Karpas-422 (cell line): ENCODE results near the gene USP10. TPM values are rescaled to one million over a fixed set of nuclear protein-coding genes. Genes with fewer than 3 reads are reported as not detected.
A peak's percentile ranks its signal among the peaks of the same experiment; 100 is the strongest.

Experiments
- DNase-seq: peaks from one replicate; pipeline ENCODE4 v3.0.0-alpha.2; 2015
- H2AFZ ChIP-seq: fragments of 200-600 bp; sonication (generic); 2 replicates; pipeline ENCODE4 v1.6.1; 2014; ENCODE audit warnings: antibody characterized with exemption, low read length, mixed read lengths
- H3K27ac ChIP-seq: fragments of 200-600 bp; sonication (generic); 2 replicates; pipeline ENCODE4 v1.5.1; 2014; ENCODE audit warnings: mild to moderate bottlenecking, low read length, moderate library complexity
- H3K27me3 ChIP-seq: fragments of 200-600 bp; sonication (generic); 2 replicates; pipeline ENCODE4 v1.6.1; 2014; ENCODE audit warnings: low read length, mixed read lengths
- H3K36me3 ChIP-seq: fragments of 200-600 bp; sonication (generic); 2 replicates; pipeline ENCODE4 v1.6.1; 2014; ENCODE audit warnings: low read length, mixed read lengths; ENCODE audit not compliant: insufficient read depth
- H3K4me1 ChIP-seq: fragments of 200-600 bp; sonication (generic); 2 replicates; pipeline ENCODE4 v1.6.1; 2014; ENCODE audit warnings: mild to moderate bottlenecking, low read length, mixed read lengths
- H3K4me2 ChIP-seq: fragments of 200-600 bp; sonication (generic); 2 replicates; pipeline ENCODE4 v1.6.1; 2014; ENCODE audit warnings: low read length, low read depth, mild to moderate bottlenecking; ENCODE audit not compliant: poor library complexity, severe bottlenecking
- H3K4me3 ChIP-seq: fragments of 200-600 bp; sonication (generic); 2 replicates; pipeline ENCODE4 v1.5.1; 2014; ENCODE audit warnings: mild to moderate bottlenecking, antibody characterized with exemption, low read length, mixed read lengths
- H3K79me2 ChIP-seq: fragments of 200-600 bp; sonication (generic); 2 replicates; pipeline ENCODE4 v1.6.1; 2014; ENCODE audit warnings: mild to moderate bottlenecking, low read length, mixed read lengths
- H3K9ac ChIP-seq: fragments of 200-600 bp; sonication (generic); 2 replicates; pipeline ENCODE4 v1.6.0; 2014; ENCODE audit warnings: low read length
- H3K9me2 ChIP-seq: fragments of 200-600 bp; sonication (generic), shearing (Covaris generic); replicated peaks from 2 replicates; pipeline ENCODE4 v1.6.0; 2014; ENCODE audit warnings: mild to moderate bottlenecking, low read length, moderate library complexity; ENCODE audit not compliant: insufficient read depth
- H3K9me3 ChIP-seq: fragments of 300-700, 200-600 bp; sonication (generic); 2 replicates; pipeline ENCODE4 v1.6.1; 2014; ENCODE audit warnings: low read length, mixed read lengths
- H4K20me1 ChIP-seq: fragments of 200-600 bp; sonication (generic); 2 replicates; pipeline ENCODE4 v1.6.1; 2014; ENCODE audit warnings: mild to moderate bottlenecking, antibody characterized with exemption, low read length, low read depth; ENCODE audit not compliant: insufficient read depth
- total RNA-seq: library from RNA; depleted of rRNA; stranded (reverse); fragments of >200 nt; shearing (Covaris generic); gene quantifications from 2 replicates; pipeline ENCODE4 v1.2.3, GENCODE V29; 2014; ENCODE audit warnings: low replicate concordance

USP10 gene
- total RNA-seq, 1 experiment from 2014 or later: 79.9 TPM

DNA sequence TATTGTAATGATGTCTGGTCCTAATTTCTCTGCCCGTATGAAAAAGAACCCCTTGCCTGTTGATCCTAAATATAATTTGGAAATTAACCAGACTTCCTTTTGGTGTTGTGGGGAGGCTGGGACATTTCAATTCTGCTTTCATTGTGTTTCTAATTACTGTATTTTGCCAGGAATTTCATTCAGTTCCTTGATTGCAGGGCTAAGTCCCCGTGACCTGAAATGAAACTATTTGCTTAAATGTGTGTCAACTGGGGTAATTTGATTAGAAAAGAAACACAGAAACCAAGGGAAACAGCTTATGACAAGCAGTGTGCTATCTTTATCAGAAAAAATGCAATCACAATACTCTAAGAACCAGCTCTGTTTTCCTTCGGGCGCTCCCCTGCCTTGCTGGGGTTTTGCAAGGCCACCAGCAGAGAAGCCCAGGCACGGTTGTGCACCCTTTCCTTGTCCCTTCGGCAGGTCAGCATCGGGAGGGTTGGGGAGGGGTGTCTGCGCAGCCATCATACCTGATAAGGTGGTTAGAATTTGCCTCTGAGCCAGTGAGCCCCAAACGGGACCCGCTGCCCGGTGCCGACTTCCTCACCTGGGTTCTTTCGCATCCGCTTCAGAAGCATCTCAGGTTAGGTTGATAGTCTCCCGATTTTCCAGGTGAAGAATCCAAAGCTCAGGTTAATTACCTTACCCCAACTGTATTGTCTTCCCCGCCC lies 32.0 kb upstream of the USP10 start:
- Histone ChIP-seq H3K27ac (no peak overlapping the region), H3K4me1 (peaks cover 17% of the 10 kb centered on the region), H3K79me2 (no peaks in the 10 kb centered on the region), H3K4me2 (no peak overlapping the region), H3K27me3 (no peaks in the 10 kb centered on the region), H3K9ac (no peak overlapping the region), H4K20me1 (no peaks in the 10 kb centered on the region), H3K9me2 (no peaks in the 10 kb centered on the region), H2AFZ (no peak overlapping the region), H3K36me3 (no peaks in the 10 kb centered on the region), H3K9me3 (no peaks in the 10 kb centered on the region), H3K4me3 (no peak overlapping the region)
- no peak for DNase-seq

DNA sequence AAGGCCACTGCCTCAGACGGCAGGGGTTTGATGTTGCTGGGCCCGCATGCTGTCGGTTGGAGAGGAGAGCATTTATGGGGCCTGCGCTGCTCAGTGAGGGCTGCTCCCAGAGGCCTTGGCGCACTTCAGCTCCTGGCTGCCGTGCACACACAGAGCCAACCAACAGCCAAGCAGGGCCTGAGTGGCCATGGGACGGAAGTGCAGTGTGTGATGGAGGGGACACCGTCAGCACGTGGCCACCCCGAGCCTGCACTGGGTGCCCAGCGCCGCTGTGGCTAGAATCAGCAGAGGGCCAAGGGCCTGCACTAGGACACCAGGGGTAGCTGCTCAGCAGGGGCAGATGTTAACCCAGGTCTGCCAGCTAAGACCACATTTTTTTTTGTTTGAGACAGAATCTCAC lies 29.7 kb upstream of the USP10 start:
- Histone ChIP-seq H3K27me3 (no peaks in the 10 kb centered on the region), H3K27ac (no peak overlapping the region), H3K9me3 (no peaks in the 10 kb centered on the region), H3K4me1 (peaks cover 17% of the 10 kb centered on the region), H3K4me3 (no peak overlapping the region), H3K36me3 (no peaks in the 10 kb centered on the region), H2AFZ (no peak overlapping the region), H3K79me2 (no peaks in the 10 kb centered on the region), H4K20me1 (no peaks in the 10 kb centered on the region), H3K9ac (no peak overlapping the region), H3K4me2 (no peak overlapping the region), H3K9me2 (no peaks in the 10 kb centered on the region)
- no peak for DNase-seq

DNA sequence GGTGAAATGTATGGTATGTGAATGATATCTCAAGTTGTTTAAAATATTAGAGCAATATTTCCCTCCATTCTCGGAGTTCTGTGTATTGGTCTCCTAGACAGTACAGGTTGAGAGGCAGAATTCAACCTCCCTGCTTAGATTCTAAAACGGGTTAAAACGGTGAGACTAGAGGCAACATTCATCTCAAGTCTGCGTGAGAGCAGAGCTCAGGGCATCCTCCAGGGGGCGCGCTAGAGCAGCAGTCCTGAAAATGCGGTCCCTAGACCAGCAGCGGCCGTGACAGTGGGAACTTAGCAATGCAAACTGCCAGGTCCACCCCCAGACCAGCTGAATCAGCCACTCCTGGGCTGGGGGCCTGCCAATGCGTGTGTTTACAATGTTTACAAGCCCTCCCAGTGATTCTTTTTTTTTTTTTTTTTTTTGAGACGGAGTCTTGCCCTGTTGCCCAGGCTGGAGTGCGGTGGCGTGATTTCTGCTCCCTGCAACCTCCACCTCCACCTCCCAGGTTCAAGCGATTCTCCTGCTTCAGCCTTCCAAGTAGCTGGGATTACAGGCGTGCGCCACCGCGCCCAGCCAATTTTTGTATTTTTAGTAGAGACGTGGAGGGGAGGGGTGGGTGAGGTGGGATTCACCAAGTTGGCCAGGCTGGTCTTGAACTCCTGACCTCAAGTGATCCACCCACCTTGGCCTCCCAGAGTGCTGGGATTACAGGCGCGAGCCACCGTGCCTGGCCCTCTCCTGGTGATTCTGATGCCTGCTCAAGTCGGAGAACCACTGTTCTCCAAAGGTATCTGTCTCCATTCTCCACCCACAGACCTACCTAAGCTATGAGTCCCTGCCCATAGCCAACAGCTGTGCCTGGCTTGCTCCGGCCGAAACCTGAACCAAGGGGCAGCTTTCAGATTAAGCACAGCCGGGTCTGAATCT lies 27.3 kb upstream of the USP10 start:
- Histone ChIP-seq H3K9me3 (no peaks in the 10 kb centered on the region), H3K4me1 (peaks cover 17% of the 10 kb centered on the region), H4K20me1 (no peaks in the 10 kb centered on the region), H3K9ac (no peak overlapping the region), H3K27me3 (no peaks in the 10 kb centered on the region), H3K79me2 (no peaks in the 10 kb centered on the region), H3K4me2 (peak overlapping the region; percentile 43), H3K4me3 (no peak overlapping the region), H3K9me2 (no peaks in the 10 kb centered on the region), H3K36me3 (no peaks in the 10 kb centered on the region), H3K27ac (no peak overlapping the region), H2AFZ (no peak overlapping the region)
- peak; percentile 92 for DNase-seq

DNA sequence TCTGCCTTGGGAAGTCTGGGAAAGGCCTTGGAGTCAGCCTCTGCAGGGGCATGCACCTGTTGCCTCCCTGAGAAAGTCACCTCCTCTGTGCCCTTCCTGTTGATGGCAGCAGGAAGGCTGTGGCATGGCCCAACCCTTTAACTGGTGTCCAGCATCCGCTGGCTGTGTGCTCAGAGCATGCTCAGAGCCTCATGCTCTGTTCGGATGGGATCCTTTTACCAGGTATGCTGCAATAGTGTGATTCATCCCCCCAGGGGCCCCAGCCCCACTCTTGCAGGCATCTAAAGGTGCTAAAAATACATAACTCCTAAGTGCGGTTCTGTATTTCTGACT lies 26.6 kb upstream of the USP10 start:
- H3K9me3 ChIP-seq: no peaks in the 10 kb centered on the region
- no peak overlapping the region for H3K27ac ChIP-seq
- peak; percentile 58 for DNase-seq
- no peaks in the 10 kb centered on the region for H3K9me2 ChIP-seq
- H4K20me1 ChIP-seq: no peaks in the 10 kb centered on the region
- H3K4me2 ChIP-seq: peak overlapping the region; percentile 43
- peaks cover 17% of the 10 kb centered on the region for H3K4me1 ChIP-seq
- peak overlapping the region; percentile 71; the same call in 1 of the 2 replicates for H2AFZ ChIP-seq
- H3K9ac ChIP-seq: peak overlapping the region; percentile 37; the same call in 1 of the 2 replicates
- H3K79me2 ChIP-seq: no peaks in the 10 kb centered on the region
- H3K4me3 ChIP-seq: no peak overlapping the region
- H3K27me3 ChIP-seq: no peaks in the 10 kb centered on the region
- no peaks in the 10 kb centered on the region for H3K36me3 ChIP-seq

DNA sequence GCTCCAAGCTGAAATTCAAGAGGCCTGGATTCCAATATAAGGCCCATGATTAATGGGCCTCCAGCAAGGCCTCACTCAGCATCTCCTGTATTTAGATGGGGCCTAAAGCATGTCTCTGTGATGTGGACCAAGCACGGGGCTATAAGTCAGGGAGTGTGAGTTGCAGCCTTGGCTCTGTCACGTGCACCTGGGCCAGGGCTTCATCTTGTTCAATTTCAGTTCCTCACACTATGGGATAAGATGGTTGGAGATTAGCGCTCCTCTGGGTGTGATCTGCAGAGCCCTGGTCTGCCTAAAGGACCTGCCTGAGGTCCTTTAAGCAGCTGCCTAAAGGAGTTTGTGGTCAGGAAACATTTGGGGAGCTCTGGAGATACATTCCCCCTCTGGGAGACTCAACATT lies 26.2 kb upstream of the USP10 start:
- H3K4me3 ChIP-seq: no peak overlapping the region
- H3K79me2 ChIP-seq: no peaks in the 10 kb centered on the region
- peak; percentile 62 for DNase-seq

DNA sequence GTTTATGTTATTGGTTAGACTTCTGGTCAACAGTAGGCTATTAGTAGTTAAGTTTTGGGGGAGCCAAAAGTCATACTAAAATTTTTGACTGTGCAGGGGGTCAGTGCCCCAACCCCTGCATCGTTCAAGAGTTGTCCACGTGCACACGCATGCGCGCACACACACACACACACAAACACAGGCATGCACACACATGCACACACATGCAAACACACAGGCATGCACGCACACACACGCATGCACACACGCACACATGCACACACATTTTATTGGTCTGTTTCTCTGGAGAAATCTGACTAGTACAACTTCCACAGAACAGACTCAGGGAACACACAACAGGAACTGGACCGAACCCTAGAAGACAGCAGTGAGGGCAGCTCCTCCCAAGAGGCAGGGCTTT lies 24.4 kb upstream of the USP10 start:
- H3K4me3 ChIP-seq: no peak overlapping the region
- no peaks in the 10 kb centered on the region for H3K36me3 ChIP-seq
- no peaks in the 10 kb centered on the region for H4K20me1 ChIP-seq
- H3K4me2 ChIP-seq: no peak overlapping the region
- no peak overlapping the region for H3K27ac ChIP-seq
- H3K27me3 ChIP-seq: no peaks in the 10 kb centered on the region
- H3K9me3 ChIP-seq: no peaks in the 10 kb centered on the region
- no peaks in the 10 kb centered on the region for H3K79me2 ChIP-seq
- peaks cover 17% of the 10 kb centered on the region for H3K4me1 ChIP-seq
- H2AFZ ChIP-seq: no peak overlapping the region
- DNase-seq: no peak
- no peaks in the 10 kb centered on the region for H3K9me2 ChIP-seq
- no peak overlapping the region for H3K9ac ChIP-seq

More for the DNA sequence above, 26.2 kb upstream of the USP10 start:
- Histone ChIP-seq H3K27ac (no peak overlapping the region), H3K36me3 (no peaks in the 10 kb centered on the region), H2AFZ (peak overlapping the region; percentile 71; the same call in 1 of the 2 replicates), H3K27me3 (no peaks in the 10 kb centered on the region), H4K20me1 (no peaks in the 10 kb centered on the region), H3K9ac (peak overlapping the region; percentile 37; the same call in 1 of the 2 replicates), H3K9me2 (no peaks in the 10 kb centered on the region), H3K9me3 (no peaks in the 10 kb centered on the region), H3K4me2 (peak overlapping the region; percentile 43), H3K4me1 (peaks cover 17% of the 10 kb centered on the region)

DNA sequence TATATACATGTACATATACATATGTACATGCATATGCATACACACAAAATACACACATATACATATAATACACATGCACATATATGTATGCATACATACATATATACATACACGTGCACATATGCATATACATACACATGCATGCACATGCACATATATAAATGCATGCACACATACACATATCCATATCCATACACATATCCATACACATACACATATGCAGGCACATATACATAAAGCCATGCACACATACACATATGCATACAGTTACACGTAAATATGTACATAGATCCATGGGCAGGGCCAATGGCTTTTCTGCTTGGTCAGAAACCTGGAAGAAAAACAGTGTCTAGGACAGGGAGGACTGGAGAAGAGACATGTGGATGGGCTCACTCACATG lies 23.9 kb upstream of the USP10 start:
- H2AFZ ChIP-seq: no peak overlapping the region
- H3K27me3 ChIP-seq: no peaks in the 10 kb centered on the region
- H3K36me3 ChIP-seq: no peaks in the 10 kb centered on the region
- H3K27ac ChIP-seq: no peak overlapping the region
- H3K9ac ChIP-seq: no peak overlapping the region
- no peaks in the 10 kb centered on the region for H4K20me1 ChIP-seq
- no peaks in the 10 kb centered on the region for H3K79me2 ChIP-seq
- H3K4me1 ChIP-seq: peaks cover 17% of the 10 kb centered on the region
- H3K4me3 ChIP-seq: no peak overlapping the region
- no peaks in the 10 kb centered on the region for H3K9me2 ChIP-seq
- no peak for DNase-seq
- H3K9me3 ChIP-seq: no peaks in the 10 kb centered on the region
- H3K4me2 ChIP-seq: no peak overlapping the region

DNA sequence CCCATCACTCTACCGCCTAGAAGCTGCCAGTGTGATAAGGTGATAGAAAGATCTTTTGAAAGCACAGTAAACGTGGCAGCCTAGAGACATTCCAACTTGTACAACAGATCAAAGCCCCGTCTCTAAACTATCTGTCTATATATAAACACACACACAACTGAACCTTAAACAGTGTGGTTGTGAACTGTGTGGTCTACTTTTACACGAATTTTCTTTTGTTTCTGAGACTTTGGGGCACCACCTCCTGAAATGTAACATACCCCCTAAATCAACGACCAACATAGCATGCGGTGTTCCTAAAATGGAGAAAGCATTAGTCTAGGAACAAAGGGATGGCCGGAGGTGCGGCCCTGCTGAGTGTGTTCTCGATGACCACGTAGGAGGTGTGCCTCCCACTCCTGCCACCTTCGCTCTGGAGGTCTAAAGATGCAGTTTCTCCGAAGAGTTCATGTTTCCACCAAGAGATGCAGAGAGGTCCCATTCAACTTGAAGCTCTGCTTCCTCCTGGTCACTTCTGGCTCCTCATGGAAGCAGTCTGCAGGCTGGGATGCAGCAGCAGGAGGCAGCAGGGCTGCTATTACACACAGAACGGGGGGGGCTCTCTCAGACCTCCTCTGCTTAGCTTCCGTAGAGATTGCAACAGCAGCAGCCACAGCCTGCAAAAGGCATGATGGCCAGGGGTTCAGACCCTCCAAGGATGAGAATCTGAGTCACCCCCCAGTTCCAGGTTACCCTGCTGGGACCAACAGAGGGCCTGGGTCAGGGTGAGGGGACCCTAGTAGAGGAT lies 22.6 kb upstream of the USP10 start:
- no peaks in the 10 kb centered on the region for H3K9me3 ChIP-seq
- H3K27me3 ChIP-seq: no peaks in the 10 kb centered on the region
- H4K20me1 ChIP-seq: no peaks in the 10 kb centered on the region
- H3K9me2 ChIP-seq: no peaks in the 10 kb centered on the region
- H3K4me3 ChIP-seq: no peak overlapping the region
- no peaks in the 10 kb centered on the region for H3K36me3 ChIP-seq
- peaks cover 12% of the 10 kb centered on the region for H3K4me1 ChIP-seq
- H3K27ac ChIP-seq: no peak overlapping the region
- no peak overlapping the region for H2AFZ ChIP-seq
- H3K4me2 ChIP-seq: no peak overlapping the region
- no peak for DNase-seq
- no peaks in the 10 kb centered on the region for H3K79me2 ChIP-seq
- no peak overlapping the region for H3K9ac ChIP-seq
